ENCODE results near the gene FLYWCH2. TPM values are rescaled to one million over a fixed set of nuclear protein-coding genes. Genes with fewer than 3 reads are reported as not detected.

FLYWCH2 gene
- total RNA-seq, 1 experiment from 2014 or later: 72.0 TPM

- no peak overlapping the region for H3K27ac ChIP-seq
- no peak for DNase-seq (ENCODE audit: low read depth in 1 of 2, low spot score in 2 of 2)
Observed at GRCh38 chr16:2881783-2882649, 999 bp upstream of the FLYWCH2 start.

GRCh38 chr16:2883458-2883908, 468 bp downstream of the FLYWCH2 start:
- peak in 1 of 2 experiments; percentile 25 for DNase-seq (ENCODE audit: low read depth in 1 of 2, low spot score in 2 of 2)
- H3K9me3 ChIP-seq (replicated peaks): no peaks in the 10 kb centered on the region
- peak overlapping the region; percentile 82 for H3K4me3 ChIP-seq
- H3K4me1 ChIP-seq (replicated peaks): peaks cover 8% of the 10 kb centered on the region
- no peaks in the 10 kb centered on the region for H3K27me3 ChIP-seq (replicated peaks)
- H3K27ac ChIP-seq: peak overlapping the region; percentile 38
- H3K36me3 ChIP-seq: peaks cover 3% of the 10 kb centered on the region; the same call in 1 of the 2 replicates

More at GRCh38 chr16:2881783-2882649, 999 bp upstream of the FLYWCH2 start:
- Histone ChIP-seq H3K27me3 (replicated peaks) (no peaks in the 10 kb centered on the region), H3K9me3 (replicated peaks) (no peaks in the 10 kb centered on the region), H3K4me3 (peak overlapping the region; percentile 82), H3K4me1 (replicated peaks) (peaks cover 8% of the 10 kb centered on the region), H3K36me3 (peaks cover 3% of the 10 kb centered on the region; the same call in 1 of the 2 replicates)

- DNase-seq (ENCODE audit: low read depth in 1 of 2, low spot score in 2 of 2): no peak
- Histone ChIP-seq H3K27me3 (replicated peaks) (no peaks in the 10 kb centered on the region), H3K4me1 (replicated peaks) (peaks cover 8% of the 10 kb centered on the region), H3K9me3 (replicated peaks) (no peaks in the 10 kb centered on the region), H3K27ac (no peak overlapping the region), H3K4me3 (peak overlapping the region; percentile 82), H3K36me3 (peaks cover 3% of the 10 kb centered on the region; the same call in 1 of the 2 replicates)
Observed at GRCh38 chr16:2884041-2884451, 1.0 kb downstream of the FLYWCH2 start.

- no peak overlapping the region for H3K27ac ChIP-seq
- peaks cover 15% of the 10 kb centered on the region for H3K36me3 ChIP-seq
- H3K27me3 ChIP-seq (replicated peaks): no peaks in the 10 kb centered on the region
- no peak overlapping the region for H3K4me3 ChIP-seq
- DNase-seq (ENCODE audit: low read depth in 1 of 2, low spot score in 2 of 2): no peak
- H3K9me3 ChIP-seq (replicated peaks): no peaks in the 10 kb centered on the region
- H3K4me1 ChIP-seq (replicated peaks): peaks cover 16% of the 10 kb centered on the region
Observed at GRCh38 chr16:2894231-2894630, 11.2 kb downstream of the FLYWCH2 start.

GRCh38 chr16:2895813-2896212, 12.8 kb downstream of the FLYWCH2 start:
- DNase-seq (ENCODE audit: low read depth in 1 of 2, low spot score in 2 of 2): peak; percentile 37 to 64

GRCh38 chr16:2896480-2897010, 13.5 kb downstream of the FLYWCH2 start:
- no peak overlapping the region for H3K27ac ChIP-seq
- H3K4me1 ChIP-seq (replicated peaks): peaks cover 13% of the 10 kb centered on the region
- no peak for DNase-seq (ENCODE audit: low read depth in 1 of 2, low spot score in 2 of 2)
- H3K9me3 ChIP-seq (replicated peaks): no peaks in the 10 kb centered on the region
- no peak overlapping the region for H3K4me3 ChIP-seq
- H3K36me3 ChIP-seq: peaks cover 17% of the 10 kb centered on the region
- no peaks in the 10 kb centered on the region for H3K27me3 ChIP-seq (replicated peaks)

More at GRCh38 chr16:2895813-2896212, 12.8 kb downstream of the FLYWCH2 start:
- H3K36me3 ChIP-seq: peaks cover 17% of the 10 kb centered on the region
- H3K4me3 ChIP-seq: no peak overlapping the region
- no peak overlapping the region for H3K27ac ChIP-seq
- peaks cover 14% of the 10 kb centered on the region for H3K4me1 ChIP-seq (replicated peaks)
- no peaks in the 10 kb centered on the region for H3K9me3 ChIP-seq (replicated peaks)
- H3K27me3 ChIP-seq (replicated peaks): no peaks in the 10 kb centered on the region

GRCh38 chr16:2897110-2897509, 14.1 kb downstream of the FLYWCH2 start:
- no peaks in the 10 kb centered on the region for H3K27me3 ChIP-seq (replicated peaks)
- DNase-seq (ENCODE audit: low read depth in 1 of 2, low spot score in 2 of 2): no peak
- H3K4me1 ChIP-seq (replicated peaks): peaks cover 13% of the 10 kb centered on the region
- H3K9me3 ChIP-seq (replicated peaks): no peaks in the 10 kb centered on the region
- no peak overlapping the region for H3K4me3 ChIP-seq
- H3K27ac ChIP-seq: no peak overlapping the region
- H3K36me3 ChIP-seq: peaks cover 17% of the 10 kb centered on the region

- peaks cover 18% of the 10 kb centered on the region for H3K4me1 ChIP-seq (replicated peaks)
- H3K36me3 ChIP-seq: peaks cover 17% of the 10 kb centered on the region
- H3K9me3 ChIP-seq (replicated peaks): no peaks in the 10 kb centered on the region
- DNase-seq (ENCODE audit: low read depth in 1 of 2, low spot score in 2 of 2): no peak
- H3K4me3 ChIP-seq: no peak overlapping the region
- H3K27ac ChIP-seq: no peak overlapping the region
- H3K27me3 ChIP-seq (replicated peaks): no peaks in the 10 kb centered on the region
Observed at GRCh38 chr16:2898831-2899563, 16.0 kb downstream of the FLYWCH2 start.

- H3K4me1 ChIP-seq (replicated peaks): peaks cover 19% of the 10 kb centered on the region
- H3K27me3 ChIP-seq (replicated peaks): no peaks in the 10 kb centered on the region
- H3K36me3 ChIP-seq: peaks cover 17% of the 10 kb centered on the region
- DNase-seq (ENCODE audit: low read depth in 1 of 2, low spot score in 2 of 2): no peak
- H3K9me3 ChIP-seq (replicated peaks): no peaks in the 10 kb centered on the region
- no peak overlapping the region for H3K4me3 ChIP-seq
- no peak overlapping the region for H3K27ac ChIP-seq
Observed at GRCh38 chr16:2899564-2900072, 16.6 kb downstream of the FLYWCH2 start.

GRCh38 chr16:2900526-2901075, 17.6 kb downstream of the FLYWCH2 start:
- DNase-seq (ENCODE audit: low read depth in 1 of 2, low spot score in 2 of 2): no peak
- peaks cover 19% of the 10 kb centered on the region for H3K36me3 ChIP-seq
- peaks cover 4% of the 10 kb centered on the region; the same call in 1 of the 2 replicates for H3K9me3 ChIP-seq (replicated peaks)
- no peaks in the 10 kb centered on the region for H3K27me3 ChIP-seq (replicated peaks)
- no peak overlapping the region for H3K27ac ChIP-seq
- H3K4me1 ChIP-seq (replicated peaks): peaks cover 19% of the 10 kb centered on the region
- H3K4me3 ChIP-seq: no peak overlapping the region

GRCh38 chr16:2902337-2903130, 19.5 kb downstream of the FLYWCH2 start:
- no peak overlapping the region for H3K4me3 ChIP-seq
- H3K27ac ChIP-seq: no peak overlapping the region
- peaks cover 4% of the 10 kb centered on the region; the same call in 1 of the 2 replicates for H3K9me3 ChIP-seq (replicated peaks)
- peaks cover 17% of the 10 kb centered on the region for H3K4me1 ChIP-seq (replicated peaks)
- peaks cover 6% of the 10 kb centered on the region; the same call in 1 of the 2 replicates for H3K36me3 ChIP-seq
- no peak for DNase-seq (ENCODE audit: low read depth in 1 of 2, low spot score in 2 of 2)
- H3K27me3 ChIP-seq (replicated peaks): no peaks in the 10 kb centered on the region

- Histone ChIP-seq H3K36me3 (peaks cover 6% of the 10 kb centered on the region; the same call in 1 of the 2 replicates), H3K4me3 (peak overlapping the region; percentile 72), H3K27me3 (replicated peaks) (no peaks in the 10 kb centered on the region), H3K4me1 (replicated peaks) (peaks cover 17% of the 10 kb centered on the region), H3K9me3 (replicated peaks) (peaks cover 4% of the 10 kb centered on the region; the same call in 1 of the 2 replicates), H3K27ac (peak overlapping the region; percentile 46)
- DNase-seq (ENCODE audit: low read depth in 1 of 2, low spot score in 2 of 2): peak; percentile 81 to 82
Observed at GRCh38 chr16:2904100-2904921, 21.3 kb downstream of the FLYWCH2 start.

All from SJSA1 (cell line).